AG04450 (cell line): Measurements from ENCODE around the gene PPP6C. TPM values are rescaled to one million over a fixed set of nuclear protein-coding genes. Genes with fewer than 3 reads are reported as not detected.
A peak's percentile ranks its signal among the peaks of the same experiment; 100 is the strongest.

Source experiments
- CTCF ChIA-PET: fragments of 300-600, 350-600 bp; formaldehyde crosslinking; extraction: SDS; loops from one replicate; lab custom pipeline; 2022; ENCODE audit warnings: antibody characterized with exemption, inconsistent platforms; lab: Charles Lee
- POLR2A ChIA-PET: fragments of 350-600 bp; formaldehyde crosslinking; extraction: SDS; loops from one replicate; lab custom pipeline; 2021; ENCODE audit warnings: antibody characterized with exemption, inconsistent platforms; lab: Yijun Ruan, JAX
- DNase-seq: peaks from one replicate; pipeline ENCODE4 v3.0.0-alpha.2; 2011; ENCODE audit warnings: low read depth, low spot score
- H3K27ac ChIP-seq: one replicate; pipeline ENCODE4 v1.5.1; 2012; ENCODE audit warnings: low read depth, low read length, control low read depth
- H3K27me3 ChIP-seq: one replicate; pipeline ENCODE4 v1.6.0; 2012; ENCODE audit warnings: low read length; ENCODE audit not compliant: control insufficient read depth, insufficient read depth
- H3K4me3 ChIP-seq: 2 replicates; pipeline ENCODE4 v1.5.1; 2011; ENCODE audit warnings: mild to moderate bottlenecking, low read depth, low read length, control low read depth
- H3K9me3 ChIP-seq: 2 replicates; pipeline ENCODE4 v1.5.1; 2012; ENCODE audit warnings: low read length; ENCODE audit not compliant: control insufficient read depth, insufficient read depth
- CTCF ChIP-seq: IDR thresholded peaks from 2 replicates; pipeline ENCODE4 v1.5.1; 2011; ENCODE audit warnings: low read depth, low read length, control low read depth, inconsistent platforms
- polyA plus RNA-seq: library from polyadenylated mRNA; depleted of rRNA; stranded (reverse); fragments of >200 nt; gene quantifications from 2 replicates; pipeline ENCODE4 v1.2.3, GENCODE V29; 2011

PPP6C gene
- polyA plus RNA-seq, 1 experiment, result 34.8 TPM

GRCh38 chr9:125142560-125143376 is 46.8 kb downstream of the PPP6C start:
- TF ChIP-seq CTCF, result no peak
- no peak overlapping the region for H3K27ac ChIP-seq
- H3K27me3 ChIP-seq, result no peaks in the 10 kb centered on the region
- CTCF ChIA-PET, result interaction anchor here (0.7 to 1.8 kb wide), 3 partner anchors 12 to 184 kb away, joined by 3 to 9 read pairs (median 3); no protein-coding TSS in a partner anchor
- POLR2A ChIA-PET, result interaction anchor here (0.6 to 1.2 kb wide), 4 partner anchors 41 to 274 kb away, joined by 3 to 7 read pairs (median 3); no protein-coding TSS in a partner anchor
- peak overlapping the region; percentile 70 for H3K4me3 ChIP-seq
- DNase-seq, result no peak
- no peaks in the 10 kb centered on the region for H3K9me3 ChIP-seq

GRCh38 chr9:125141751-125142150 is 47.9 kb downstream of the PPP6C start:
- Histone ChIP-seq H3K9me3 (no peaks in the 10 kb centered on the region), H3K4me3 (peak overlapping the region; percentile 20), H3K27ac (no peak overlapping the region), H3K27me3 (no peaks in the 10 kb centered on the region)
- no peak for DNase-seq
- ChIA-PET CTCF (interaction anchor here (0.6 kb wide), 1 partner anchor 13 kb away, joined by 3 read pairs; no protein-coding TSS in a partner anchor), POLR2A (interaction anchor here (0.6 to 1.5 kb wide), 4 partner anchors 16 to 279 kb away, joined by 3 to 6 read pairs (median 4); partner anchors contain the start of gene ARPC5L)
- TF ChIP-seq CTCF, result no peak

- POLR2A ChIA-PET, result interaction anchor here (1.0 to 1.5 kb wide), 2 partner anchors 15 to 279 kb away, joined by 5 to 6 read pairs; partner anchors contain the start of gene ARPC5L
- CTCF ChIA-PET, result no interaction called here
- no peak overlapping the region for H3K27ac ChIP-seq
- no peak for TF ChIP-seq CTCF
- no peak for DNase-seq
- H3K9me3 ChIP-seq, result no peaks in the 10 kb centered on the region
- no peaks in the 10 kb centered on the region for H3K27me3 ChIP-seq
- no peak overlapping the region; the same call in 1 of the 2 replicates for H3K4me3 ChIP-seq
Measured at GRCh38 chr9:125141251-125141650, 48.4 kb downstream of the PPP6C start.

DNA sequence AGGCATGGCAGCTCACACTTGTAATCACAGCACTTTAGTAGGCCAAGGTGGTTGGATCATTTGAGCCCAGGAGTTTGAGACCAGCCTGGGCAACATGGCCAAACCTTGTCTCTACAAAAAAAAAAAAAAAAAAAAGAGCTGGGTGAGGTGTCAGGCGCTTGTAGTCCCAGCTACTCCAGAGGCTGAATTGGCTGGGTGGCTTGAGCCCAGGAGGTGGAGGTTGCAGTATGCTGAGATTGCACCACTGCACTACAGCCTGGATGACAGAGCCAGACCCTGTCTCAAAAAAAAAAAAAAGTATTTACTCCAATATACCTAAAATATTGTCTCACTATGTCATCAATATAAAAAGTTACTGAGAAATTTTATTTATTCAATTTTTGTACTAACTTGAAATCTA is 49.0 kb downstream of the PPP6C start:
- Histone ChIP-seq H3K27me3 (no peaks in the 10 kb centered on the region), H3K9me3 (no peaks in the 10 kb centered on the region), H3K4me3 (no peak overlapping the region), H3K27ac (no peak overlapping the region)
- no peak for TF ChIP-seq CTCF
- DNase-seq, result no peak
- ChIA-PET POLR2A (interaction anchor here (0.6 to 1.5 kb wide), 3 partner anchors 14 to 278 kb away, joined by 5 to 6 read pairs (median 5); partner anchors contain the start of gene ARPC5L), CTCF (interaction anchor here (0.6 to 0.7 kb wide), 4 partner anchors 10 to 820 kb away, joined by 3 to 7 read pairs (median 3); no protein-coding TSS in a partner anchor)
